SU-DHL-6 (cell line): Measurements from ENCODE around the gene PAQR3.

Experiments used
- CTCF ChIP-seq: fragments of 200-600 bp; sonication (generic); IDR thresholded peaks from one replicate; pipeline ENCODE4 v1.5.1; 2017; ENCODE audit warnings: antibody characterized with exemption, mild to moderate bottlenecking, low read length, moderate library complexity; ENCODE audit not compliant: insufficient read depth, poor library complexity, severe bottlenecking
- EZH2phosphoT487 ChIP-seq: fragments of 200-600 bp; sonication (generic), shearing (Covaris generic); conservative IDR thresholded peaks from 2 replicates; pipeline ENCODE4 v1.6.1; 2018; ENCODE audit warnings: mild to moderate bottlenecking, antibody characterized with exemption, low read length, moderate library complexity, mixed read lengths

- TF ChIP-seq CTCF (no peak), EZH2phosphoT487 (no peak)
These were observed 32.1 kb upstream of the PAQR3 start for GRCh38 chr4:78971326-78971725.
